Measurements from ENCODE around the gene CACYBP. TPM values are rescaled to one million over a fixed set of nuclear protein-coding genes. Genes with fewer than 3 reads are reported as not detected.

Gene CACYBP
- total and polyA plus RNA-seq, 2 of the 13 experiments (the other 11 are each of a cell fraction or from before 2014, with no cell fraction given) = 18.4 to 183 TPM

- TF ChIP-seq BCLAF1 (IDR thresholded peaks at IDR 0.05) (no peak), SOX6 (IDR thresholded peaks at IDR 0.05) (no peak), SOX6 (CRISPR knock-in tag; IDR thresholded peaks at IDR 0.05) (peak; percentile 8), ZNF160 (CRISPR knock-in tag; IDR thresholded peaks at IDR 0.05) (peak; percentile 80; the same call in 1 of the 2 replicates), ZNF230 (CRISPR knock-in tag; IDR thresholded peaks at IDR 0.05) (peak; percentile 98), ZNF367 (CRISPR knock-in tag; IDR thresholded peaks at IDR 0.05; ENCODE audit: borderline replicate concordance) (no peak), FOSL1 (CRISPR knock-in tag; IDR thresholded peaks at IDR 0.05; ENCODE audit: borderline replicate concordance) (0 out of 2 replicates have a peak, but pooled peaks have one; percentile 28), ARNTL (CRISPR knock-in tag; IDR thresholded peaks at IDR 0.05) (peak; percentile 78; the same call in 1 of the 2 replicates), FOXC1 (CRISPR knock-in tag; IDR thresholded peaks at IDR 0.05; ENCODE audit: borderline replicate concordance) (peak; percentile 76; the same call in 1 of the 2 replicates), SP5 (CRISPR knock-in tag; IDR thresholded peaks at IDR 0.05; ENCODE audit: borderline replicate concordance, low read depth) (peak; percentile 85), ZSCAN31 (CRISPR knock-in tag; IDR thresholded peaks at IDR 0.05; ENCODE audit: low read depth) (peak; percentile 84), BRD4 (CRISPR knock-in tag; IDR thresholded peaks at IDR 0.05) (0 out of 2 replicates have a peak, but pooled peaks have one; percentile 13), AGO2 (optimal IDR thresholded peaks at IDR 0.05; ENCODE audit: low read depth, low read length) (peak; percentile 88), ZNF775 (CRISPR knock-in tag; IDR thresholded peaks at IDR 0.05; ENCODE audit: borderline replicate concordance) (peak; percentile 69; the same call in 1 of the 2 replicates), IKZF5 (CRISPR knock-in tag; IDR thresholded peaks at IDR 0.05) (no peak), RNF219 (CRISPR knock-in tag; IDR thresholded peaks at IDR 0.05) (no peak), XBP1 (CRISPR knock-in tag; IDR thresholded peaks at IDR 0.05) (no peak)
- TF ChIP-seq, protein P1, sequence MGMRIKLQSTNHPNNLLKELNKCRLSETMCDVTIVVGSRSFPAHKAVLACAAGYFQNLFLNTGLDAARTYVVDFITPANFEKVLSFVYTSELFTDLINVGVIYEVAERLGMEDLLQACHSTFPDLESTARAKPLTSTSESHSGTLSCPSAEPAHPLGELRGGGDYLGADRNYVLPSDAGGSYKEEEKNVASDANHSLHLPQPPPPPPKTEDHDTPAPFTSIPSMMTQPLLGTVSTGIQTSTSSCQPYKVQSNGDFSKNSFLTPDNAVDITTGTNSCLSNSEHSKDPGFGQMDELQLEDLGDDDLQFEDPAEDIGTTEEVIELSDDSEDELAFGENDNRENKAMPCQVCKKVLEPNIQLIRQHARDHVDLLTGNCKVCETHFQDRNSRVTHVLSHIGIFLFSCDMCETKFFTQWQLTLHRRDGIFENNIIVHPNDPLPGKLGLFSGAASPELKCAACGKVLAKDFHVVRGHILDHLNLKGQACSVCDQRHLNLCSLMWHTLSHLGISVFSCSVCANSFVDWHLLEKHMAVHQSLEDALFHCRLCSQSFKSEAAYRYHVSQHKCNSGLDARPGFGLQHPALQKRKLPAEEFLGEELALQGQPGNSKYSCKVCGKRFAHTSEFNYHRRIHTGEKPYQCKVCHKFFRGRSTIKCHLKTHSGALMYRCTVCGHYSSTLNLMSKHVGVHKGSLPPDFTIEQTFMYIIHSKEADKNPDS (CRISPR knock-in tag; IDR thresholded peaks at IDR 0.05) = no peak
- TF ChIP-seq, protein P2, sequence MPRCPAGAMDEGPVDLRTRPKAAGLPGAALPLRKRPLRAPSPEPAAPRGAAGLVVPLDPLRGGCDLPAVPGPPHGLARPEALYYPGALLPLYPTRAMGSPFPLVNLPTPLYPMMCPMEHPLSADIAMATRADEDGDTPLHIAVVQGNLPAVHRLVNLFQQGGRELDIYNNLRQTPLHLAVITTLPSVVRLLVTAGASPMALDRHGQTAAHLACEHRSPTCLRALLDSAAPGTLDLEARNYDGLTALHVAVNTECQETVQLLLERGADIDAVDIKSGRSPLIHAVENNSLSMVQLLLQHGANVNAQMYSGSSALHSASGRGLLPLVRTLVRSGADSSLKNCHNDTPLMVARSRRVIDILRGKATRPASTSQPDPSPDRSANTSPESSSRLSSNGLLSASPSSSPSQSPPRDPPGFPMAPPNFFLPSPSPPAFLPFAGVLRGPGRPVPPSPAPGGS (CRISPR knock-in tag; IDR thresholded peaks at IDR 0.05) = peak; percentile 81
Measured at GRCh38 chr1:174999936-175000696, at the start of gene CACYBP (continued).

Data from HepG2 (cell line).